GM18861 (cell line): Measurements from ENCODE around the gene AGT.
"Not testable (repeated sequence)": the region's sequence is repeated elsewhere in the genome, so short reads cannot be mapped to it uniquely, and the experiment has no call there.

Source experiments
- ATAC-seq: cut with Tn5 transposase; IDR thresholded peaks from one replicate; pipeline ENCODE4 v1.9.1; 2021; ENCODE audit not compliant: unreplicated experiment

AGT gene

DNA sequence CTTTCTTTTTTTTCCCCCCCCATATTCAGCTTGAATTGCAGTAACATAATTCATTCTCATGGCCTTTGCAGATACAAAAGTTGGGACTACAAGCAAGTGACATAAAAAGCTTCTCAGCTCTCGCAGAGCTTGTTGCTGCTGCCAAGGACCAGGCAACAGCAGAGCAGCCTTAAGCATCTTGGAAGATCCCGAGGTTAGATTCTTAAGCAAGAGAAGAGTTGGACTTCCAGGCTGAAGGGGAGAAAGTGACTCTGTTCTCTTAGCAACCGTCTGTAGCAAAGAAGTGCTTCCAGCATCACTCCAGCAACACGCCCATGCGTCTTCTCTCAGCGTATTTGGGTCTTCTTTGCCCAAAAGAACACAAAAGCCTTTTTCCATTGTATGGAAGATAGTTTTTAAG, 20.7 kb downstream of the AGT start:
- no peak for ATAC-seq

DNA sequence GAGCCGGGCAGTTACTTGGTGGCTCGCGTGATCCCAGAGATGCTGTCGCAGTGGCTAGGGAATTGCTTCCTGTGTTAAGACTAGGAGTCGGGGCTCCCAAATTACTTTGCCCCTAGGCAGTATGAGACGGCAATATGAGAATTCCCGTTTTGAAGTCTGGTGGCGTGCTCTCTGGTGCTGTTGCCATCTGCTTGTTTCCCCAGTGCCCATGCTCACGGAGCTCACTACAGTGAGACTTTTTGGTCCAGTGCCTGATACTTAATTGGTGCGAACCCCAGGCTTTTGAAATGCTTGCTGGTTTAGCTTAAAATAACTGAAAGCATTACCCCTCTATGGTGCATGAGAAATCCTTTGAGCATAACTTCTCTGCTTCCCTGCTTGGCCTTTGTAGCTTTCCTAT, 22.3 kb downstream of the AGT start:
- ATAC-seq = no peak

GRCh38 chr1:230690101-230690500, 23.8 kb downstream of the AGT start:
- ATAC-seq = no peak

DNA sequence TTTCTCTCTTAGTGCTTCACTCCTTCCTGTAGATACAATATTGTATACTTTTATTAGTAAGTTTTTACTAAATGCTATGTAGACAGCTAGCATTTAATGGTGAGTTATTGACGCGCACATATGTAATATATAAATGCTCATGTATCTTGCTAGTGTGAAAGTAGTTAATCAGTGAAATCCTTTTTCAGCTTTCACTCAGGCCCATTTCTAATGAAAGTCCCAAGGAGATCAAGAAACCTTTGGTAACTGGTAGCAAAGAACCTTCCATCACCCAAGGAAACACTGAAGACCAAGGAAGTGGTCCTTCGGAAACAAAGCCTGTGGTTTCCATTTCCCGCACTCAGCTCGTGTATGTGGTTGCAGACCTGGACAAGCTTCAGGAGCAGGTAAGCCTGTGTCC, 27.2 kb downstream of the AGT start:
- no peak for ATAC-seq

DNA sequence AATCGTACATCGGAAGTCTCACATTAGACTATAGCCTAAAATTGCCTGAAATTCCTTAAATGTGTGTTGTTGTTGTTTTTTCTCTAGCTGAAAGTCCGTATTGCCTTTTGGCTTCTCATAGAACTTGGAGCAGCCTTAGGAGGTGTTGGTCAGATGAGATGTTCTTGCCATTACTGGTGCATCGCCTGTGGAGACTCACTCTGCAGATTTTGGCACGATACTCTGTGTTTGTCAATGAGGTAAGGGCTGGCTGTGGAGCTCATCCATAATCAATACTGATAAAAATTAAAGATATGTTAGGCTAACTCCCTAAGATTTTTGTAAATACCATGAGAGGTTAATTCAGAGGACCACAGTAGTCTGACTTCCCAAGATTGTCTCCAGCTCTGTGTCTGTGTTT, 28.9 kb downstream of the AGT start:
- ATAC-seq = no peak

DNA sequence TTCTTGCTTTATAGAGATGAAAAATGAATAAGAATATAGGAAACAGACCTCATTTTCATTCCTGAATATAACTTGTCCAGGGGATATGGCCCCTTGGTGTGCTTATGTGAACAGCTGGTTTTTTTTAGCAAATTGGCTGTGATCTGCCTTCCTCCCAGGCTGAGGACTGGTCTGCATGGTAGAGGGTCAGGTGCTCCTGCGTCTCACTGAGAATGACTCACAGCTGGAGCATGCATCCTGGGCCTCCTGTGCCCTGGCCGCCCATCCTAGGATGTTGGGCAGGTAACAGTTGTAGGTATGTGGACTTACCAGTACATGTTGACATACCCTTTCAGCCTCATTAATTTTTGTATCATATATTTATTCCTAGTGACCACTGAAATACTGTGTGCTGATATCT, 29.8 kb downstream of the AGT start:
- no peak for ATAC-seq

GRCh38 chr1:230682882-230683610, 30.9 kb downstream of the AGT start:
- no peak for ATAC-seq

DNA sequence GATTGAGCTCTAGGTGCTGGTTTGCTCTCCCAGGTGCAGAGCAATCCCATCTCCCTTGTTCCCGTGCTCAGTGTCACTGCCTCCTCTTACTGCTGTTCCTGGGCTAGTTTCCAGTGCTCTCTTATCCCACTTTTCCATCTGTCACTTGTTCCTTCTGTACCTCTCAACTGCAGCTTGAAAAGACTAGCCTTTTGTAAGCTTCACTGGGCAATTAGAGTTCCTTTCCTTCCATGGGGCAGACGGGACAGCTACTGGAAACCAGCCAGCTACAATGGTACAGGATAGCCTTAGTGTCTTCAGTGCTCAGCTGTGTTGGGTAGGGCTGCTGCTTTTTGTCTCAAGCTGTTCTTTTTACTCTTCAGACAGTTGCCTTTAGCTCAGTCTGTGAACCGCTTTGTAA, 31.6 kb downstream of the AGT start:
- no peak for ATAC-seq

DNA sequence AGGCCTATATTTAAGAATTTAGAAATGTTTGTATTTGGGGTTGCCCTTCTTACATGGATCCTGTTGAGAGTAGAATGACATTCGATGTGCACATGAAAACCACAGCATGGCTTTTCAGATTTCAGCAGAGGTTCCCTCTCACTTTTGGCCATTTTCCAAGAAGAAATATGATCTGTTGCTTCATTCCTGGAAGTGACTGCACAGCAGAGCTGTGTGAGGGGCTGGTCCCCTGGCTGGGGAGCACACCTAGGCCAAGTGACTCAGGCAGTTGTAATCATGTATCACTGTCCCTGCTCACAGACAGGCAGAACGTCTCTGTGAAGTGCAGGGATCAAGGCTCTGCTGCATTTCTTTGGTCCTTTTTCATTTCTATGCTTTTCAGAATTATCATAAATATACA, 32.3 kb downstream of the AGT start:
- no peak for ATAC-seq

- ATAC-seq = no peak
These were observed 33.5 kb downstream of the AGT start for GRCh38 chr1:230680300-230681025.

DNA sequence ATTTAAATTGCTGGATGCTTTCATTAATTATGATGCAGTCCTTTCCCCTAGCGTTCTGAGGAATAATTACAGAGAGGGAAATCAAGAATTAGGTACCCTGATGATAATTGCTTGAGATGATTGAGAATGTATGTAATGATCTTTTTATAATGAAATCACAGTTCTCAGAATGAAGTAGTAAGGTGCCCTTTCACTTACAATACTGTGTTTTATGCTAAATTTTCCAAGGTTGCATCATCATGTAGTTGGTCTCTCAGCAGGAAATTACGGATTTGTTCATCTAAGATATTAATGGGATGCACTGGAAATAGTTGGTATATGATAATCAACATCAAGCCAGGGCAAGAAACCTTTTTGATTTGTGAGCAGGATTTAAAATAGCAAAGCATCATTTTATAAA, 34.1 kb downstream of the AGT start:
- no peak for ATAC-seq

- no peak for ATAC-seq
These were observed 34.7 kb downstream of the AGT start for GRCh38 chr1:230679192-230679591.

DNA sequence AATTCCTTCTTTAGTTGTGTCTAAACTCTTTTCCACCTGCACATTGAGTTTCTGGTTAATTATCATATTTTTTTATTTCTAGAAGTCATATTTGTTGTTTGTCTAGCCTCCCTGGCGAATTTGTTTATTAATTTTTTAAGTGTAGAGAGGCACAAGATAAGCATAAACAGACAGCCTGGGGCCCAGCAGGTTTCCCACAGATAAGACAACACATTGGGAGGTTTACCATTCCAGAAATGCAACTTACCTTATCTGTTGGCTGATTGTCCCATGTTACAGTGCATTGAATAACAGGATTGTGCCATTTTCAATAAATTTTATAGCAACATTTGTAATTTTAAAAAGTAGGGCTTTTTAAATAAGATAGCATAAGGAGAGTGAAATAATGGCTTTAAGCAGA, 36.7 kb downstream of the AGT start:
- no peak for ATAC-seq

DNA sequence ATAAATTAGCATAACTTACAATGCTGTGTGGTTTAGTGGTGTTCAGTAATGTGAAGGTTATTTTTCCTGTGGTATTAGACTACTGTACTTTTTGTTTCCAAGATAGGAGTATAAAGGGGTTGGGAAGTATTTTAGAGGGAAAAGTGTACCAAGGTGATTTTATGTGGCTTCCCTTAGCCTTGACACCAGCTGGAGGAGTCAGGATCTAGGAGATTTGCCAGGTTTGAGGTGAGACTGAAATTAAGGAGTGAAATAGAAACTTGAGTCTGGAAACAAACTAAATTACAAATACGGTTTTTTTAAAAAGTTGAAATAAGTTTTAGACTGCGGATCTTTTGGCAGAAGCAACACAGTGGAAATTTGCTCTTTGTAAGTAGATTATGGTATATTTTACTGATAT, 39.3 kb downstream of the AGT start:
- ATAC-seq = no peak

DNA sequence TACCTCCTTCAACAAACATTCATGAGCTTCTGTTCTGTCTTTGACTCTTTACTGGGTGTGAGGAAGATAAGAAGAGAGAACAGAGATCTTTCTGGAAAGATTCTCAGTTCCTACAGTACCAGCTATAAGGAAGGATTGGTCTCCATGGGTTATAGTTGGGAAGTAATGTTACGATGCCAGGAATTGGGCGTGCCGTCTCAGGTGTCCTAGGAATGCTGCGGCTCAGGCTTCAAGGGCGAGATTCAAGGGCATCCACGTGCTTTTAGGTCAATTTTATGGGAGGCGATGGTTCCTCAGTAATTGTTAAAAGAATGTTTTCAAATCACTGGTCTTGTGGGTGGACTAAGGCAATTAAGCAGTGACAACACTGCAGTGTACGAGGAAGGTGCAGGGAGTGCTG, 44.4 kb downstream of the AGT start:
- no peak for ATAC-seq

- ATAC-seq = no peak
These were observed 45.7 kb downstream of the AGT start for GRCh38 chr1:230668227-230668626.

DNA sequence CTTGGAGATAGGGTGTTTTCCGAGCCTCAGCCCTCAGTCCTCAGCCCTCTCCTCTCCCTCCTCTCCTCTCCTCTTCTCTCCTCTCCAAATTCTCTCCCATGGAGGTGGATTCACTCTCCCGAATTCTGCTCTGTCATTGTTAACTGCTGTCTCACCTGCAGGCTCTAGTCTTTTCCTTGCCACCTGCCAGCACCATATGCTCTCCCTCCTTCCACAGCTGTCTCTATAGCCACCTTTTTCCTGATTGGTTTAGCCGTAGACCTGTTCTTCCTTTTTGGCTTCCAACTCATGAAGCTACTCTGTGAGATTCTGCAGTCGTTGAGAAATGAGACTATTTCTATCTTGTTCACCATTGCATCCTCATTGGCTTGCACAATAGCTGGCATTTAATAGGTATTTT, 51.9 kb downstream of the AGT start:
- no peak for ATAC-seq

DNA sequence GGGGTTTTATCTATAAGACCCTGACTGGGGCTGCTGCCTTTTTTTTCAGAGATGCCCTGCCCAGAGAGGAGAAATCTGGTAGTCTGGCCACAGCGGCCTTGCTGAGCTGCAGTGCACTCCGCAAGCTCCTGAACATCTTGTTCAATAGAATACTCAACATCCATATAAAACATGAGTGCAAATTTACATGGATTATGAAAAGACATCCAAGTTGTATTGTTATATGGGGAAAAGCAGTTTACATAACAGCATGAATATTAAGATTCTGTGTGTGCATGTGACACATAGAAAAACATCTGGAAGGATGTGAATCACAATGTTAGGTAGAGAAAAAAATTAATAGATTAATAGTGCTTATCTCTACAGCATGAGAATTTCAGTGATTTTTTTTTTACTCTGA, 55.2 kb downstream of the AGT start:
- no peak for ATAC-seq

- not testable (repeated sequence) for ATAC-seq
These were observed 55.8 kb downstream of the AGT start for GRCh38 chr1:230658103-230658502.

GRCh38 chr1:230656719-230657118, 57.2 kb downstream of the AGT start:
- not testable (repeated sequence) for ATAC-seq
